ENCODE results near the gene GNA15. TPM values are rescaled to one million over a fixed set of nuclear protein-coding genes. Genes with fewer than 3 reads are reported as not detected.

The GNA15 gene
- total and polyA plus RNA-seq, 2 donors (not counting 3 experiments of a cell fraction or from before 2014, with no cell fraction given): 0.17 TPM; not detected in 1

DNA sequence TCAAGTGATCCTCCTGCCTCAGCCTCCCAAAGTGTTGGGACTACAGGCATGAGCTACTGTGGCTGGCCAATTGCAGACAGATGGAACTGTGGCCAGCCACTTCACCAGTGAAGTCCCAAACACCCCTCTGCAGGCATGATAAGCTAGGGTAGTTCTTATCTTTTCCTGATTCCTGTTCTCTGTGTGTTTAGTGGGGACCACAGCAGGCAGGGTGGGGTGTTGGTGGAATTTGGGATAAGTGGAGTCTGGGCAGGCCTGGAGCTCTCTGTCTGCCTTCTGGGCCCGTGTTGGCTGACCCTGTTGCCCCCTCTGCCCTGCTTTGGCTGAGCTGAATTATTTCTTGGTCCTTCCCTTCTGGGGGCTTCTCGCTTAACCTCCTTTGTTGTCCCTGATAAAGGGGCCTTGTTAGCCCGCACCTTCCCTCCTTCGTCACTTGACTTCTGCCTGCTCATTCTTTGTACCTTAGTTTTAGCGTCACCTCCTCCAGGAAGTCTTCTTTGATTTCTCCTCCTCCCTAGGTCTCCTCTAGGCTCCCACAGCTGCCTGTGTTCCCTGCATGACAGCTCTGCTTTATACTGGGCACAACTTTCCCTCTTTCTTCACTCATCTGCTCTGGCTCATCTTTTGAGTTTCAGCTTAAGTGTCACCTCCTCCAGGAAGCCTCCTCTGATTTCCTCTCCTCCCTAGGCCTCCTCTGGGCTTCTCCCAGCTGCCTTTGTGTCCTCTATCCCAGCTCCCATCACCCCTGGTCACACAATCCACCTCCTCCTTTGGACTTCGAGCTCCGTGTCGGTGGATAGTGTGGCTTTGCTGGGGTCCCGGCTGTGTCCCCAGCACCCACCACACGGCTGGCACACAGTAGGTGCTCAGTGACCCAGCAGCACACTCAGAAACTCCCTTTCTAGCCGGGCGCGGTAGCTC is 48.1 kb downstream of the GNA15 start:
- DNase-seq (ENCODE audit: low read depth, low spot score) (no peak), FAIRE-seq (no peak)
- Histone ChIP-seq H3K4me2 (ENCODE audit: insufficient read depth, low read length) (no peak overlapping the region), H3K27ac (ENCODE audit: insufficient read depth, low read depth, low read length) (no peak overlapping the region), H3K9me3 (replicated peaks; ENCODE audit: control insufficient read depth, insufficient read depth, low read length) (no peaks in the 10 kb centered on the region), H3K27me3 (ENCODE audit: control insufficient read depth in 2 of 2, insufficient read depth in 2 of 2, low read length in 2 of 2) (no peaks in the 10 kb centered on the region), H3K79me2 (ENCODE audit: control insufficient read depth, insufficient read depth, low read length) (peaks cover 31% of the 10 kb centered on the region), H3K36me3 (ENCODE audit: control insufficient read depth in 2 of 2, extremely low read depth in 1 of 2, insufficient read depth in 2 of 2, low read length in 2 of 2) (no peaks in the 10 kb centered on the region), H3K9ac (replicated peaks; ENCODE audit: extremely low read depth, insufficient read depth, low read length) (no peak overlapping the region), H3K9me1 (replicated peaks; ENCODE audit: control insufficient read depth, extremely low read depth, insufficient read depth, low read length) (no peaks in the 10 kb centered on the region), H3K4me3 (replicated peaks in 1 of 3; ENCODE audit: insufficient read depth in 1 of 3, low read depth in 1 of 3, low read length in 3 of 3) (no peak overlapping the region), H4K20me1 (replicated peaks; ENCODE audit: control insufficient read depth, extremely low read depth, insufficient read depth, low read length) (no peaks in the 10 kb centered on the region), H2AFZ (ENCODE audit: low read depth, low read length) (no peak overlapping the region), H3K4me1 (ENCODE audit: control insufficient read depth, extremely low read depth, insufficient read depth, low read length) (peaks cover 12% of the 10 kb centered on the region)
- dilution Hi-C loops (cut with MboI; ENCODE audit: extremely low pct_ligation_motif_present, low sequenced_read_pairs) (no loop called here), intact Hi-C loops (cut with micrococcal nuclease) (no loop called here)
- no TSS peak for BruUV-seq (replicated peaks)
- no peak for TF ChIP-seq CTCF (IDR thresholded peaks at IDR 0.05; ENCODE audit: extremely low read depth in 1 of 2, insufficient read depth in 1 of 2, low read depth in 1 of 2, low read length in 2 of 2)
- TF ChIP-seq FOS (IDR thresholded peaks at IDR 0.05; ENCODE audit: borderline replicate concordance, insufficient read depth, low read length): no peak
- TF ChIP-seq, protein P1, sequence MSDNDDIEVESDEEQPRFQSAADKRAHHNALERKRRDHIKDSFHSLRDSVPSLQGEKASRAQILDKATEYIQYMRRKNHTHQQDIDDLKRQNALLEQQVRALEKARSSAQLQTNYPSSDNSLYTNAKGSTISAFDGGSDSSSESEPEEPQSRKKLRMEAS (IDR thresholded peaks at IDR 0.05; ENCODE audit: insufficient read depth, insufficient read length): no peak
- no peak for TF ChIP-seq GATA2 (IDR thresholded peaks at IDR 0.05; ENCODE audit: insufficient read depth, insufficient read length, low read depth, low read length)
- no peak for TF ChIP-seq EZH2 (IDR thresholded peaks at IDR 0.05; ENCODE audit: borderline replicate concordance, low read depth, low read length, severe bottlenecking)
- no peak for TF ChIP-seq POLR2A (IDR thresholded peaks at IDR 0.05; ENCODE audit: low read depth, low read length)
- no peak for TF ChIP-seq MYC (IDR thresholded peaks at IDR 0.05; ENCODE audit: low read depth, low read length)
- ChIA-PET POLR2A (no interaction called here), CTCF (interaction anchor here (0.8 to 2.0 kb wide), 2 partner anchors 55 to 80 kb away, joined by 3 to 12 read pairs; no protein-coding TSS in a partner anchor)

Data from endothelial cell of umbilical vein (primary cell).